NCI-H146 treated with DMSO at 0.1 percent for 48 hours (cell line): ENCODE measurements around the gene LGI4.

Experiments used
- DNase-seq: peaks from one replicate; lab custom pipeline; 2025; ENCODE audit not compliant: unreplicated experiment; lab: John Stamatoyannopoulos, UW

The LGI4 gene

DNA sequence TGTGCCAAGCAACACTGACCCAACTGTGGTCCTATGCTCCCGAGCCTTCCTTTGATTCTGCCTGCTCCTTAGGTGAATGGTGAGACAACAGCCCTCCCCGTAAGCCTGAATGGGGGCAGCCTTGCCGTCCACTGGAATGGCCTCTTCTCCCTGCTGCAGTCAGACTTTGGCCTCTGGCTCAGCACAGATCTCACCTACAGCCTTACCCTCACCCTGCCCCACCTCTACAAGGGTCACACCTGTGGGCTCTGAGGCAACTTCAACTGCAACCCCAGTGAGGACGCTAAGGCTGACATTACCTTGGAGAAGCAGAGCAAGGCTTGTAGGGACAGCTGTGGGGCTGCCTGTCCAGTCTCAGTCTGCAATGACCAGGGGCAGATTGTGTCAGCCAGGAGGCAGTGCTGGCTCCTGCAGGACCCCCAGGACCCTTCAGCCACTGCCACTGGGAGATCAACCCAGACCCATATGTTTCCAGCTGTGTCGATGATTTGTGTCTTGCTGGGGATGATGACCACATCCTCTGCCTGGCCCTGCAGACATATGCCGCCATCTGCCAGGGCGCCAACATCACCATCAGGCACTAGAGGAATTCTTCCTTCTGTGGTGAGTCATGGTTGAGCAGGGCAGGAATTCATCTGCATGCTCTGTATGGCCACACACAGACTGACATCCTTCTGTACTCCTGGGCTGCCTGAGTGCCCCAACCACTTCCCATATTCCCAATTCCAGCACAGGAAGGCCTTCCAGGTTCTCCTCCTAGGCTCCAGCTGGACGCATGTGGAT, 46.5 kb downstream of the LGI4 start:
- no peak for DNase-seq

DNA sequence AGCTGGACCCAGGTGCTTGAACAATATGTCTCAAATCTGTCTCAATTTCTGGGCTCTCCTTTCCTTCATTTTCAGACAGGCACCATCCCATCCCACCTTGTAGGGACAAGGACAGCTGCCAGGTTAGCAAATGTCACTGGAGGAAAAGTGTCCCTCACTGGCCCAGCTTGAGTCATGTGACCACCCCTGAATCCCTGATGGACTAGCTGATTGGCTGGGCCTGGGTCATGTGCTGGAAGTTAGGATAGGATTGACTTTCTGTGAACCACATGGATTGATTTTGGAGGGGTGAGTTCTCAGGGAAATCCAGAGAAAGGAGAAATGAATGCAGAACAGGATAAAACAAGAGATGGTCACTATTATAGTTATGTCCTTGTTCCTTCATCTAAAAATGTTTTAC, 47.5 kb downstream of the LGI4 start:
- no peak for DNase-seq

DNA sequence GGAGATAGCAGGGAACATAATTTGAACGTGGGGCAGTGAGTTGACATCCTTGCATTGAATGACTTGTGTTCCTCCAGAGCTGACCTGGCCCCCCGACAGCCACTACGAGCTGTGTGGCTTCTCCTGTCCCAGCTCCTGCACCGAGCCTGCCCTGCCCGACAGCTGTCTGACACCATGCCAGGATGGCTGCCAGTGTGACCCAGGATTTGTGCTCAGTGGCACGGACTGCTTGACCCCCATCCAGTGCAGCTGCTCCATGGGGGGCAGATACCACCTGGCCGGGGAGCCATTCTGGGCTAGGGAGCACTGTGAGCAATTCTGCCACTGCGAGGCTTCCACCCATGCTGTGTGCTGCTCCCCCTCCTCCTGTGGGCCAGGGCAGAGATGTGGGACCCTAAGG, 48.4 kb downstream of the LGI4 start:
- DNase-seq: no peak

DNA sequence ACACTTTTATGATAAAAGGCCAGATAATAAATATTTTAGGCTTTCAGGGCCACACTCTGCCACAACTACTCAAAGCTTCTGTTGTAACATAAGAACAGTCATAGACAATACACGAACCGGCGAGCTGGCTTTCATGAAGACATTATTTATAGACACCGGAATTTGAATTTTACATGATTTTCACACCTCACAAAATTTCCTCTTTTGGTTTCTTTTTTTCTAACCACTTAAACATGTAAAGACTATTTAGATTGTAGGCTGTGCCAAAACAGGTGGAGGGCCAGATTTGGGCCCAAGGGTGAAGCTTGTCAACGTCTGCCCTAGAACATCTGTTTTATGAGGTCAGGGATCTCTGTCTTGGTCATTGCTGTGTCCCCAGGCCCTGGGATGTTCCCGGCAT, 48.9 kb downstream of the LGI4 start:
- DNase-seq: no peak

DNA sequence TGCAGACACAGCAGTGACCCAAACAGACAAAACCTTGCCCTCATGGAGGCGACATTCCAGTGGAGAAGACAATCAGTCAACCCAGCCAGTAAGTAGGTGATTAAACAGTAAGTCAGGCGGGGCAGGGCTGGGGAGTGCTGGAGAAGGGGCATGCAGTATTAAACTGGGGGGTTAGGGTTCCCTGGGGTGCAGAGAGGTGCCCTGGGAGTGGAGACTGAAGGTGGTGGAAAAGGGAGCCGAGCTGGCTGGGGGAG, 50.4 kb downstream of the LGI4 start:
- no peak for DNase-seq

DNA sequence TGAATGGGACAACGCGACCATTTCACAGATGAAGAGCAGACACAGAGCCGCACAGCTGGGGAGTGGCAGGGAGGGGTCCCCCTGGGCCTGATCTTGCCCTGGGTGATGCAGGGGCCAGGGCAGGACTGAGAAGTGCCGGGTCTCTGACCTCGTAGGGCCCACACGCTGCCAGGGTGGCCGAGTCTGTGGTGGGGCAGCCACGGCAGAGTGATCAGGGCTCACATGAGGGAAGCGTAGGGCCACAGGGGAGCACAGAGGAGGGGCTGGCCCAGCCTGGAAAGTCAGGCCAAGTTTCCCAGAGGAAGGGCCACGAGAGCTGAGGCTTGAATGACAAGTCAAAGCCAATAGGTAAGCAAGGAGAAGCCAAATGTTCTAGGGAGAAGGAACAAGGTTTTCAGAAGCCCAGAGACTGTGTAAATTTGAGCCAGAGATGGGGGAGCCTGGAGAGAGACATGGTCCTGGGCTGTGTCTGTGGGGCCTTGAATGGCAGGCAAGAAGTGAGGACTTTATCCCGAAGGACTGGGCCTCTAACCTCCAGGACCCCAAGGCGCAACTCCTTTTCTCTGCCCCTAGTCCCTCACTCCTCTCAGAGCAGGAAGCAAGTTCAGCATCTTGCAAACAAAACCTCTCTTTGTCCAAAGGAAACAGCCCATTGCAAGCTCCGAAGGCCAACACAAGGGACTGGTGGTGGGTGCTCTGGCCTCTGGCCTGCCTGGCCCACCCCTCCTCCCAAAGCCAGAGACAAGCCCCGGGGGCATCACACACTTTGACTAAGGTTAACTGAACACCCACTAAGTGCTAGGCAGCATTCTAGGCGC, 51.0 kb downstream of the LGI4 start:
- DNase-seq: no peak

DNA sequence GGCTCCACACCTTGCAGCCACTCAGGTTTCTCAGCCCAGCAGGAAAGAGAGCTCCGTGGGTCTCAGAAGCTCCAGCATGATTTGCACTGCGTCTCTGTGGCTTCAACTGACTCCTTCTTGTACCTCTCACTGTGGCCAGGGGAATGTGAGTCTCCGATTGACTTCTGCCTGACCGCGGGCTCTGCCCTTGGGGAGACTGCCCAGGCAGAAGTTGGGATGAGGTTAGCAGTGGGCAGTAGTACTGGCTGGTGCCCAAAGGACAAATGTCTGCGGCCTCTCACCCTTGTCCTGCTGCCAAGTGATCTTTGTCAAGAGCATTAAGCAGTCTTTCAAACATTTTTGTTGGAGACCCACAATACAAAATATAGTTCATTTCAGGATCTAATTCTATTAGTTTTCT, 53.7 kb downstream of the LGI4 start:
- DNase-seq: no peak

DNA sequence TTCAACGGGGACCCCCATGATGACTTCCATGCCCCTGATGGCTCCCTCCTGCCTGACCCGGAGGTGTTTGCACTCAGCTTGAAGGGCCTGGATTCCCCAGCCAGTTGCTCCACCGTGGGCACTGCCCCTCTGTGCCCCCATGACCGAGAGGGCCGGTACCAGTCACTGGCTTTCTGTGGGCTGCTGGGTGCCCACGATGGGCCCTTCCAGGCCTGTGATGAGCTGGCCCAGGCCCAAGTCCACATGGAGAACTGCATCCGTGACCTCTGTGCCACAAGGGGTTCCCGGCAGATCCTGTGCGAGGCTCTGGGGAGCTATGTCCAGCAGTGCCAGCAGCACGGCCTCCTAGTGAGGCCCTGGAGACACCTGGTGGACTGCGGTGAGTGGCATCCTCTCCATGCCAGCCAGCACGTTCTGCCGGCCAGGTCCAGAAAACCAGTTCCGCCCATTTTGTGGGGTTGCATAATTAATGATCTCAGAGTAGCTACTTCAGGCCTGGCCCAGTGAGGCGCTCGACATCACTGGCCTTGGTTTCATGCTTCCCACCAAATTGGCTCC, 54.2 kb downstream of the LGI4 start:
- no peak for DNase-seq

DNA sequence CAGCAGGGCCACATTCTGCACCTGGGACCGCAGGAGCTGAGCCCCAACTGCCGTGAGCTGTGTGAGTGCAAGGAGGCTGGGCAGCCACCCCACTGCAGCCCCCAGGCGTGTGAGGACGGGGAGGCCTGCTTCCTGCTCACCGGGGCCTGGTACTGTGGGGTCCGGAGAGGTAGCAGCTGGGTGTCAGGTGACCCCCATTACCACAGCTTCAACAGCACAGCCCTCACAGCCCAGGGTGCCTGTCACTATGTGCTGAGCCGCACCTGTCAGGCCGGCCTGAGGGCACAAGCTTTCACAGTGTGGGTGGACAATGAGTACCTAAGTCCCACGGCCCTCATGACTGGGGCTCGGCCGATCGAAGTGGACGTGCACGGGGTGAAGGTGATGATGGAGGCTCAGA, 55.0 kb downstream of the LGI4 start:
- DNase-seq: no peak

DNA sequence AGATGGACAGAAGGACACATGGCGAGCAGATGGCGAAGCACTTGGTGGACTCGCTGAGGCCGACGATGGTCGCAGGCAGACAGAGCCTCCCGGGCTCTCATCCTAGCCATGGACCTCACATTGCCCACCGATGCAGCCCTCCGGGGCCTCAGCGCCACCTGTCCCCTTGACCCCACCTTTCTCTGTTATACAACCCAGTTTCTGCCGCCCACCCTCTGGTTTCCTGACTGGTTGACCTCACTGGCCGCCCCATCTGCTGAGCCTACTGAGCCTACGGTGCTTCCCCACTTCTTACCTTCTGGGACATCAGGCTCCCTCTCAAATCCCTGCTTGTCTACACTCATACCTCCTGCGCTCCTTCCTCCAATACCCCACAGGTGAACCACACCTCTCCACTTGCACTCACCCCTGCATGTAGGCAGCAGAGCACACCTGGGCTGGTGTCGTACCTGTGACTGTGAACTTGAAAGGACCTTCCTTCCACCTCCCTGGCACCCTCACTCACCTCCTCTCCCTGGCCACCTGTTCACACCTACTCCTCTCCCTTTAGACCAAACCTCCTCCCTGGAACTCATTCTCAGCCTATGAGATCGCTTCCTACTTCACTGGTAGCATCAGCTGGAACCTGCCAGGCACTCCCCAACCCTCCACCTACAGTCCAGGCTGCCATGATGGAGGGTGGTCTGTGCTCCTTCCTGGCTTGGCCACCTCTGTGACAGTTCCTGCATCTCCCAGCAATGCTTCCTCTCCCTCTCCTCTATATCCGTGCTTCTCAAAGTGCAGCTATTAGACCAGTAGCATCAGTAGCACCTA, 57.2 kb downstream of the LGI4 start:
- DNase-seq: no peak

DNA sequence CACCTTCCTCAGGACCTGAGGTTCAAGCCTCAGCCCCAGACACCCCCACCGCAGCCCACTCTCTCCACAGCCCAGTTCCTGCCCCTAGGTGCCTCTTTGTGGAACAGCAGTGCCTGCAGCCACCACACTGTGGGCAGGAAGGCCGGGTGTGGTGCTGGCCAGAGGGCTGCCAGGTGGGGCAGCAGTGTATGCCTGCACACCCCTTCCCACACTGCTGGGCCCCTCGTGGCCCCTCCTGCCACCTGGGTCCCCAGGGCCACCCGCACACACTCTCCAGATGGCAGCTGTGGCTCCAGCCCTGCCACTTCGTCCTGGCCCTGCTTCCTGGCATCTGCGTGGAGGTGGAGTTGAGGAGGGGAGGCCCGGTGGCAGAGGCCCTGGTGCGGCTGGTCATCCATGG, 58.2 kb downstream of the LGI4 start:
- no peak for DNase-seq

DNA sequence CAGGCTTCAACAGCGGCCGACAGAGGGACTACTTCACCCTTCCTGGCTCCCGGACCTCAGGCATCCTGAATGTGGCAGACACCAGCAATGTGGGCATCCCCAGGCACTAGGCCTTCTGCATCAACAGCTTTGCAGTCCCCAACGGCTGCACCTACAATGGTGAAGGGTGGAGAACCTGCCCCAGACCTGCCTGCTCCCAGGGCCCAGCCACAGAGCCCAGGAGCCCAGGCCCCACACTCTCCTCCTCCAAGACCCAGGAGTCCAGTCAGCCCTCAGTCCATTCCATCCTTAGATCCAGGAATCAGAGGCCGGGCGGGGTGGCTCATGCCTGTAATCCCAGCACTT, 58.9 kb downstream of the LGI4 start:
- no peak for DNase-seq

DNA sequence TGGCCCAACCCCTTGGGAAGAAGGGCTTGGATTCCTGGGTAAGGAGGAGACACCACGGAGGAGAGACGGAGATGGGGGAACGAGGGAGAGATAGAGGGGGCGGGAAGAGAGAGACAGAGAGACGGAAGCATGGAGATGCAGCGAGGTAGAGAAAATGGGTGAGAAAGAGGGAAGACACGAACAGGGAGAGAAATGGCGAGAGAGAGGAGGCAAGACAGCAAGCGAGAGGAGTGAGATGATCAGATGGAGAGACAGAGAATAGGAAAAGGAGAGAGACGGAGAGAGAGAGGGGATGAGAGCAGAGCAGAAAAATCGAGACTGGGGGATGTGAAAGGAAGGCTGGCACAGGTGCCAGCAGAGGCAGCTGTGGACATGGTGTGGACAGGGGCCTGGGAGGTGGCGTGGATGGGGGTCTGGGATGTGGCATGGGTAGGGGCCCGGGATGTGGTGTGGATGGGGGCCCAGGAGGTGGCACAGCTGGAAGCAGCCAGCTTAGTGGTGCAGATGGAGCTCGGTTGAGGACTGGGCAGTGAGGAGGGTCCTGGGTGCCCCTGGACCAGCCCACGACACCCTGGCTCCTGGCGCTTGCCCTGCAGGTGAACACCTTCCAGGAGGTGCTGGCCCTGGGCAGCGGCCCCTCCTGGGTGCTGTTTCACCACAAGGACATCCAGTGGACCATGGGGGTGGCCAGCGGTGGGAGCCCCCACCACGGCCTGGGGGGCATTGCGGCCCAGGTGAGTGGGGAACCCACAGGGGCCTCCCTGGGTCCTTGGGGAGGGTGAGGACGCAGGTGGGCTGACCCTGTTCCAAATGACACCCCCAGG, 59.4 kb downstream of the LGI4 start:
- no peak for DNase-seq
